GM18498 (cell line): ENCODE results near the gene TCF21.

Experiments used
- ATAC-seq: cut with Tn5 transposase; IDR thresholded peaks from one replicate; pipeline ENCODE4 v1.9.1; 2021; ENCODE audit warnings: mild to moderate bottlenecking, moderate library complexity; ENCODE audit not compliant: unreplicated experiment

The TCF21 gene

GRCh38 chr6:133889557-133890403 is 867 bp downstream of the TCF21 start:
- ATAC-seq: no peak

GRCh38 chr6:133890711-133891148 is 1.8 kb downstream of the TCF21 start:
- ATAC-seq: no peak

GRCh38 chr6:133891149-133891926 is 2.4 kb downstream of the TCF21 start:
- ATAC-seq: no peak

GRCh38 chr6:133891927-133892812 is 3.3 kb downstream of the TCF21 start:
- ATAC-seq: no peak

GRCh38 chr6:133892813-133893691 is 4.1 kb downstream of the TCF21 start:
- ATAC-seq: no peak

GRCh38 chr6:133893946-133894345 is 5.0 kb downstream of the TCF21 start:
- ATAC-seq: no peak

GRCh38 chr6:133894369-133894768 is 5.5 kb downstream of the TCF21 start:
- ATAC-seq: no peak

- no peak for ATAC-seq
Measured at GRCh38 chr6:133894795-133895358, 6.0 kb downstream of the TCF21 start.

- no peak for ATAC-seq
Measured at GRCh38 chr6:133895573-133896343, 6.8 kb downstream of the TCF21 start.

GRCh38 chr6:133896344-133896721 is 7.4 kb downstream of the TCF21 start:
- ATAC-seq: no peak

- no peak for ATAC-seq
Measured at GRCh38 chr6:133898263-133898662, 9.3 kb downstream of the TCF21 start.

- no peak for ATAC-seq
Measured at GRCh38 chr6:133899556-133899955, 10.6 kb downstream of the TCF21 start.

GRCh38 chr6:133903855-133904254 is 14.9 kb downstream of the TCF21 start:
- no peak for ATAC-seq

GRCh38 chr6:133906050-133906449 is 17.1 kb downstream of the TCF21 start:
- ATAC-seq: no peak

- peak; percentile 84 for ATAC-seq
Measured at GRCh38 chr6:133916650-133917151, 27.8 kb downstream of the TCF21 start.

GRCh38 chr6:133917781-133918180 is 28.9 kb downstream of the TCF21 start:
- ATAC-seq: no peak

GRCh38 chr6:133918208-133918930 is 29.5 kb downstream of the TCF21 start:
- ATAC-seq: no peak

- ATAC-seq: no peak
Measured at GRCh38 chr6:133919362-133919761, 30.4 kb downstream of the TCF21 start.
